ENCODE measurements around the gene NCOA7. TPM values are rescaled to one million over a fixed set of nuclear protein-coding genes. Genes with fewer than 3 reads are reported as not detected.

The NCOA7 gene
- total and polyA plus RNA-seq, 9 of the 15 experiments (the other 6 are each of a cell fraction or from before 2014, with no cell fraction given) = 5.8 to 14.6 (median 9.3) TPM

DNA sequence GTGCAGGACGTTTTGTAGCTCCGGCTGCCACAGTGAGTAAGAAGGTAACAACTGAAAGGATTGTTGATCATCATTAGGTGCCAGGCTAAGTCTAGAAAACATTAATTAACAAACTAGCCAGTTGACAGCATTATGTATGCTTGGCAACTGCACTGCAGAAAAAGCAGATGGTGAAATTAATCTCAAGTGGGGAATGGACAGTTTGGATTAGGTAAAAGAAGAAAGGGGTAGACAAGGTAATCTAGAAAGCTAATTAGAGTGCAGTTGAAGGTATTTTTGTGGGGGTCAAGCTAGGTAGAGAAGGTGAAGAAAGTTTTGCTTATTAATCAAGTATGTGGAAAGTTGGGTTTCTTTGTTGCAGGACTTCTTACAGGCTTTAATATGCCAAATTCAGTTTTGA is 96.2 kb downstream of the NCOA7 start:
- no TSS peak for BruUV-seq (replicated peaks)
- WGBS (ENCODE audit: insufficient coverage, low coverage, missing lambda C conversion rate) = 72% methylated on average over 2 of the region's 2 CpGs
- in situ Hi-C loops (cut with MboI) = no loop called here
- TF ChIP-seq SIX5 (IDR thresholded peaks at IDR 0.05; ENCODE audit: borderline replicate concordance in 1 of 2, insufficient read depth in 1 of 2, low read depth in 1 of 2, low read length in 2 of 2) (no peak), FOS (IDR thresholded peaks at IDR 0.05; ENCODE audit: extremely low read depth, insufficient read length) (no peak), ZNF124 (CRISPR knock-in tag; IDR thresholded peaks at IDR 0.05) (no peak), ZNF24 (IDR thresholded peaks at IDR 0.05) (no peak), ZNF717 (CRISPR knock-in tag; IDR thresholded peaks at IDR 0.05) (no peak), ETV6 (IDR thresholded peaks at IDR 0.05; ENCODE audit: borderline replicate concordance in 1 of 2, low read depth in 2 of 2, low read length in 1 of 2) (no peak), ETV6 (CRISPR knock-in tag; IDR thresholded peaks at IDR 0.05; ENCODE audit: borderline replicate concordance) (no peak), SP1 (CRISPR knock-in tag; IDR thresholded peaks at IDR 0.05) (no peak), CAMTA2 (CRISPR knock-in tag; conservative IDR thresholded peaks at IDR 0.05) (no peak), HDAC8 (tag; IDR thresholded peaks at IDR 0.05) (no peak)
- TF ChIP-seq, protein P1, sequence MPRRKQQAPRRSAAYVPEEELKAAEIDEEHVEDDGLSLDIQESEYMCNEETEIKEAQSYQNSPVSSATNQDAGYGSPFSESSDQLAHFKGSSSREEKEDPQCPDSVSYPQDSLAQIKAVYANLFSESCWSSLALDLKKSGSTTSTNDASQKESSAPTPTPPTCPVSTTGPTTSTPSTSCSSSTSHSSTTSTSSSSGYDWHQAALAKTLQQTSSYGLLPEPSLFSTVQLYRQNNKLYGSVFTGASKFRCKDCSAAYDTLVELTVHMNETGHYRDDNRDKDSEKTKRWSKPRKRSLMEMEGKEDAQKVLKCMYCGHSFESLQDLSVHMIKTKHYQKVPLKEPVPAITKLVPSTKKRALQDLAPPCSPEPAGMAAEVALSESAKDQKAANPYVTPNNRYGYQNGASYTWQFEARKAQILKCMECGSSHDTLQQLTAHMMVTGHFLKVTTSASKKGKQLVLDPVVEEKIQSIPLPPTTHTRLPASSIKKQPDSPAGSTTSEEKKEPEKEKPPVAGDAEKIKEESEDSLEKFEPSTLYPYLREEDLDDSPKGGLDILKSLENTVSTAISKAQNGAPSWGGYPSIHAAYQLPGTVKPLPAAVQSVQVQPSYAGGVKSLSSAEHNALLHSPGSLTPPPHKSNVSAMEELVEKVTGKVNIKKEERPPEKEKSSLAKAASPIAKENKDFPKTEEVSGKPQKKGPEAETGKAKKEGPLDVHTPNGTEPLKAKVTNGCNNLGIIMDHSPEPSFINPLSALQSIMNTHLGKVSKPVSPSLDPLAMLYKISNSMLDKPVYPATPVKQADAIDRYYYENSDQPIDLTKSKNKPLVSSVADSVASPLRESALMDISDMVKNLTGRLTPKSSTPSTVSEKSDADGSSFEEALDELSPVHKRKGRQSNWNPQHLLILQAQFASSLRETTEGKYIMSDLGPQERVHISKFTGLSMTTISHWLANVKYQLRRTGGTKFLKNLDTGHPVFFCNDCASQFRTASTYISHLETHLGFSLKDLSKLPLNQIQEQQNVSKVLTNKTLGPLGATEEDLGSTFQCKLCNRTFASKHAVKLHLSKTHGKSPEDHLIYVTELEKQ (CRISPR knock-in tag; IDR thresholded peaks at IDR 0.05) = no peak
- TF ChIP-seq, protein P2, sequence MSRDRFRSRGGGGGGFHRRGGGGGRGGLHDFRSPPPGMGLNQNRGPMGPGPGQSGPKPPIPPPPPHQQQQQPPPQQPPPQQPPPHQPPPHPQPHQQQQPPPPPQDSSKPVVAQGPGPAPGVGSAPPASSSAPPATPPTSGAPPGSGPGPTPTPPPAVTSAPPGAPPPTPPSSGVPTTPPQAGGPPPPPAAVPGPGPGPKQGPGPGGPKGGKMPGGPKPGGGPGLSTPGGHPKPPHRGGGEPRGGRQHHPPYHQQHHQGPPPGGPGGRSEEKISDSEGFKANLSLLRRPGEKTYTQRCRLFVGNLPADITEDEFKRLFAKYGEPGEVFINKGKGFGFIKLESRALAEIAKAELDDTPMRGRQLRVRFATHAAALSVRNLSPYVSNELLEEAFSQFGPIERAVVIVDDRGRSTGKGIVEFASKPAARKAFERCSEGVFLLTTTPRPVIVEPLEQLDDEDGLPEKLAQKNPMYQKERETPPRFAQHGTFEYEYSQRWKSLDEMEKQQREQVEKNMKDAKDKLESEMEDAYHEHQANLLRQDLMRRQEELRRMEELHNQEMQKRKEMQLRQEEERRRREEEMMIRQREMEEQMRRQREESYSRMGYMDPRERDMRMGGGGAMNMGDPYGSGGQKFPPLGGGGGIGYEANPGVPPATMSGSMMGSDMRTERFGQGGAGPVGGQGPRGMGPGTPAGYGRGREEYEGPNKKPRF (IDR thresholded peaks at IDR 0.05; ENCODE audit: low read depth, low read length) = no peak
- TF ChIP-seq, protein P3, sequence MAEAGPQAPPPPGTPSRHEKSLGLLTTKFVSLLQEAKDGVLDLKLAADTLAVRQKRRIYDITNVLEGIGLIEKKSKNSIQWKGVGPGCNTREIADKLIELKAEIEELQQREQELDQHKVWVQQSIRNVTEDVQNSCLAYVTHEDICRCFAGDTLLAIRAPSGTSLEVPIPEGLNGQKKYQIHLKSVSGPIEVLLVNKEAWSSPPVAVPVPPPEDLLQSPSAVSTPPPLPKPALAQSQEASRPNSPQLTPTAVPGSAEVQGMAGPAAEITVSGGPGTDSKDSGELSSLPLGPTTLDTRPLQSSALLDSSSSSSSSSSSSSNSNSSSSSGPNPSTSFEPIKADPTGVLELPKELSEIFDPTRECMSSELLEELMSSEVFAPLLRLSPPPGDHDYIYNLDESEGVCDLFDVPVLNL (CRISPR knock-in tag; IDR thresholded peaks at IDR 0.05; ENCODE audit: low read depth) = no peak
- TF ChIP-seq, protein P4, sequence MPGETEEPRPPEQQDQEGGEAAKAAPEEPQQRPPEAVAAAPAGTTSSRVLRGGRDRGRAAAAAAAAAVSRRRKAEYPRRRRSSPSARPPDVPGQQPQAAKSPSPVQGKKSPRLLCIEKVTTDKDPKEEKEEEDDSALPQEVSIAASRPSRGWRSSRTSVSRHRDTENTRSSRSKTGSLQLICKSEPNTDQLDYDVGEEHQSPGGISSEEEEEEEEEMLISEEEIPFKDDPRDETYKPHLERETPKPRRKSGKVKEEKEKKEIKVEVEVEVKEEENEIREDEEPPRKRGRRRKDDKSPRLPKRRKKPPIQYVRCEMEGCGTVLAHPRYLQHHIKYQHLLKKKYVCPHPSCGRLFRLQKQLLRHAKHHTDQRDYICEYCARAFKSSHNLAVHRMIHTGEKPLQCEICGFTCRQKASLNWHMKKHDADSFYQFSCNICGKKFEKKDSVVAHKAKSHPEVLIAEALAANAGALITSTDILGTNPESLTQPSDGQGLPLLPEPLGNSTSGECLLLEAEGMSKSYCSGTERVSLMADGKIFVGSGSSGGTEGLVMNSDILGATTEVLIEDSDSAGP (CRISPR knock-in tag; IDR thresholded peaks at IDR 0.05) = no peak

More for the DNA sequence above, 96.2 kb downstream of the NCOA7 start:
- no peak overlapping the region for H3K4me2 ChIP-seq (ENCODE audit: insufficient read depth, low read length)
- H3K27ac ChIP-seq (ENCODE audit: extremely low read depth, low read depth, low read length) = no peak overlapping the region
- no peaks in the 10 kb centered on the region for H3K9me3 ChIP-seq (replicated peaks; ENCODE audit: control insufficient read depth, insufficient read depth, low read depth, low read length)
- ChIA-PET CTCF (ENCODE audit: low intra/inter-chr PET ratio) (no interaction called here), POLR2A (interaction anchor here (0.5 to 1.2 kb wide), 2 partner anchors 10 to 575 kb away, joined by 3 to 4 read pairs; no protein-coding TSS in a partner anchor)
- intact Hi-C loops (cut with micrococcal nuclease) = no loop called here
- no peak overlapping the region for H2AFZ ChIP-seq (ENCODE audit: low read depth, low read length)
- H3K27me3 ChIP-seq (ENCODE audit: control insufficient read depth in 2 of 2, insufficient read depth in 2 of 2, low read length in 2 of 2) = no peaks in the 10 kb centered on the region
- H3K4me1 ChIP-seq (replicated peaks in 1 of 2; ENCODE audit: control insufficient read depth in 2 of 2, insufficient read depth in 2 of 2, low read length in 2 of 2) = peaks cover 0 to 2% of the 10 kb centered on the region in 2 experiments; a peak in 2 of 5 replicates
- no peaks in the 10 kb centered on the region for H3K79me2 ChIP-seq (ENCODE audit: control insufficient read depth, insufficient read depth, low read length)
- H3K9ac ChIP-seq (ENCODE audit: insufficient read depth in 1 of 2, low read depth in 2 of 2, low read length in 2 of 2) = no peak overlapping the region
- H4K20me1 ChIP-seq (replicated peaks; ENCODE audit: control insufficient read depth, insufficient read depth, low read length) = no peaks in the 10 kb centered on the region
- peaks cover 26% of the 10 kb centered on the region; the same call in 2 of the 3 replicates for H3K36me3 ChIP-seq (ENCODE audit: control insufficient read depth, insufficient read depth, low read length)
- no peak for DNase-seq (ENCODE audit: extremely low read depth in 1 of 4, low spot score in 3 of 4)
- no peak overlapping the region for H3K4me3 ChIP-seq
- no peaks in the 10 kb centered on the region for H3K9me1 ChIP-seq (ENCODE audit: control insufficient read depth, insufficient read depth, low read length)
- ATAC-seq = no peak
- no peak for FAIRE-seq
